Activated CD4-positive, alpha-beta T cell treated with anti-CD3 and anti-CD28 coated beads, Interleukin-2, amount 50 U/mL, for 1 hour (primary cell): ENCODE results near the gene PLXNA2.

ENCODE experiments used
- DNase-seq: peaks from one replicate; pipeline ENCODE4 v3.0.0-alpha.2; 2020

Gene PLXNA2

DNA sequence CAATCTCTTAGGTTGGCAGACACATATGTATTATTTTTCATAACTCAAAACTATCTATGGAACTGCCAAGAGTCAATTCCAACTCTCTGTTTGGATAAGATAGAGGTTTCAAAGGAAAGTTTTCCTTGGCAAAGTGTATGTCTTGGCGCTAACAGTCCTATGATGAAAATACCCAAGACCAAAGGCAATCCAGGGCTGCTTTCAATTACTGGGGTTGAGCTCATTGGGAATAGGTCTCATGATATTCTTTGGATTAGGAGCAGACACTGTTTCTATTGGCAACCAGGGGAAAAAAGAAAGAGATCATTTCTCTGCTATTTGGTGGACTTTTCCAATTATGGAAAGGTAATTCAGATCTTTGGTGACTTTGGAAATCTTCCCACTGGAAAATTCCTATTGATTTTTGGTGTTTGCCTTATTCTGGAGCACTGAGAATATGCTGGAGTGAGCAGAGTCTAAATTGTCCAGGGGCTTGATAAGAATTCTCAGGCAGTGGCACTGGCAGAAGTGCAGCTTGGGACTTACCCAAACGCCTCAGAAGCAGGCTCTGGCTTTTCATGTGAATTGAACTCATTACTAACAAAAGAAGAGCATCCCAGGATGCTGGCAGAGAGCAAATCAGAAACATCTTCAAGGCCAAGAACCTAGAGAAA lies 20.4 kb upstream of the PLXNA2 start:
- DNase-seq = no peak

DNA sequence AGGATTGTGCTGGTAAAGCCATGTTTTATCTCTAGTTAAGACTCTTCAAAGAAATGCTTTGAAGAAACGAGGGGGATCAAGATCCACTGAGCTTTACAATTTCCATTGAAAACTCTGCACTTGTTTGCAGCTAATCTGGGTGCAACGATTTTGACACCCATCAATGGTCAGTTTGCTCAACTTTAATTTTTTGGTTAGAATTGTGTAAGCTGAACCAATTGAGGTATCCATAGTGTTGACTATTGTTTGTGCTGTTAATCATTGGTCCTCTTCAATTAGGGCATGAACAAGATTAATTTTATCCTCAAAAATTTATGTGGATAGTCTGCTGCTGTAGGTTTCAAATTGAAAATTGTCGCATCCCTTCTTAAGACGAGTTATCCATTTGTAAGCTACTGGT lies 17.7 kb upstream of the PLXNA2 start:
- DNase-seq = no peak

- no peak for DNase-seq
Measured at GRCh38 chr1:208258277-208258676, 14.1 kb upstream of the PLXNA2 start.

- no peak for DNase-seq
Measured at GRCh38 chr1:208257351-208257750, 13.2 kb upstream of the PLXNA2 start.

DNA sequence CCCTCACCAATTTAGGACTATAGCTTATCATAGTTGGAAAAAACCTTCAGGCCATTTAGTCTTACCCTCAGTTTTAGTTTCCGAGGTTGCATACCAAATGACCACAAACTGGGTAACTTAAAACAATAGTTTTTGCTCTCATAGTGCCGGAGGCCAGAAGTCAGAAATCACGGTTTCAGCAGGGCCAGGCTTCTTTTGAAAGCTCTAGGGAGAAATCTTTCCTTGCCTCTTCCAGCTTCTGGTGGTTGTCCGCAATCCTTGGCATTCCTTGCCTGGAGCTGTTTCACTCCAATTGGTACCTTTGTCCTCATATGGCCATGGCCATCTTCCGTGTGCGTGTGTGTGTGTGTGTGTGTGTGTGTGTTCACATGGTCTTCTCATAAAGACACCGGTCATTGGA lies 12.4 kb upstream of the PLXNA2 start:
- DNase-seq = no peak

DNA sequence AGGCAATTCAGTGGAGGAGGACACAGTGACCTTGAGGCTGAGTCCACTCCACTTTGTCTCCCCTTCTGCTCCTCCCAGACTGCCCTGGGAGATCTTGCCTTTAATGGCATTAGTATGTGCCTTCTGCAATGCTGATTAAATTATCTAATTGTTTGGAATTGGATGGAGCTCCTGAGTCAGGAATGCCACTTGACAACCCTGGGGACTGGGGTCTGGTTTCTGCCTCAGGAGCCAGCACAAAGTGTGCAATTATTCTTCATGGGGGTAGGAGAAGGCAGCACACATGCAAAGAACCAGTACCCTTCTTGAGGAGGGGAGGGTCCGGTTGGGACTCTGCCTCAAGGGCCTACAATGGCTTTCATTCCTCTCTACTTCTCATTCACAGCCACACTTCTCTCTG lies 11.9 kb upstream of the PLXNA2 start:
- DNase-seq = no peak

DNA sequence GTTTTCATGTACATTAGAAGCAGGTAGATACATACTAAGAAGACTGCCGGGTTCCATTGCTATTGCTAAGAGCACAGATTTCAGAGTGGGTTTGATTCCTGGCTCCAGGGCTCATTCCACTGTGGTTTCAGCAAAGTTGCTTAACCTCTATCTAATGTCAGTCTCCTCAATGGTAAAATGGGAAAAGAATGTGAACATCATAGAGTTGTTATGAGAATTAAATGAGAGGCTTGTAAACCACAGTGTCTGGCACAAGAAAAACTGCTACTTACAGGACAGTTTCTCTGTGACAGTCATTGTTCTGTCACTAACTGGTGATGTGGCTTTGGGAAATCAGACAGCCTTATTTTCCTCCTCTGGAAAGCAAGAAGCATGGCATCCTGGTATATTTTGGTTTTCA lies 10.7 kb upstream of the PLXNA2 start:
- no peak for DNase-seq

DNA sequence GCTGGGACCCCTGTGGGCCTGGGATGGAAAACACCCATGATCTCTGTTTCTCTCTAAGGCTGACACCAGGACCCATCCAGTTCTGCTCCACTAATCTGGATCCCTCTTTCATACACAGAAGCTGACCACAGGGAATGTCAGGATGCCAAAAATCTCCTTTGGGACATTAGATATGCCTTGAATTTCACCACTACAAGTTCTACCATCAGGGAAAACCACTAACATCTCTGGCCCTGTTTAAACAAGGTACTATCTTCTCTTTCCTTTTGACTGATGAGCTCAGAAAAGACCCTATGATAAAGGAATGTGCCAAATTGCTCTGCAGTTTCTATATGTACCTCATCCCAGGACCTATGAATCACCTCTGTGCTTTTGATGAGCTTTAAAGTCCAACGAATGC lies 10.2 kb upstream of the PLXNA2 start:
- DNase-seq = no peak

GRCh38 chr1:208252836-208253576 lies 8.8 kb upstream of the PLXNA2 start:
- no peak for DNase-seq

DNA sequence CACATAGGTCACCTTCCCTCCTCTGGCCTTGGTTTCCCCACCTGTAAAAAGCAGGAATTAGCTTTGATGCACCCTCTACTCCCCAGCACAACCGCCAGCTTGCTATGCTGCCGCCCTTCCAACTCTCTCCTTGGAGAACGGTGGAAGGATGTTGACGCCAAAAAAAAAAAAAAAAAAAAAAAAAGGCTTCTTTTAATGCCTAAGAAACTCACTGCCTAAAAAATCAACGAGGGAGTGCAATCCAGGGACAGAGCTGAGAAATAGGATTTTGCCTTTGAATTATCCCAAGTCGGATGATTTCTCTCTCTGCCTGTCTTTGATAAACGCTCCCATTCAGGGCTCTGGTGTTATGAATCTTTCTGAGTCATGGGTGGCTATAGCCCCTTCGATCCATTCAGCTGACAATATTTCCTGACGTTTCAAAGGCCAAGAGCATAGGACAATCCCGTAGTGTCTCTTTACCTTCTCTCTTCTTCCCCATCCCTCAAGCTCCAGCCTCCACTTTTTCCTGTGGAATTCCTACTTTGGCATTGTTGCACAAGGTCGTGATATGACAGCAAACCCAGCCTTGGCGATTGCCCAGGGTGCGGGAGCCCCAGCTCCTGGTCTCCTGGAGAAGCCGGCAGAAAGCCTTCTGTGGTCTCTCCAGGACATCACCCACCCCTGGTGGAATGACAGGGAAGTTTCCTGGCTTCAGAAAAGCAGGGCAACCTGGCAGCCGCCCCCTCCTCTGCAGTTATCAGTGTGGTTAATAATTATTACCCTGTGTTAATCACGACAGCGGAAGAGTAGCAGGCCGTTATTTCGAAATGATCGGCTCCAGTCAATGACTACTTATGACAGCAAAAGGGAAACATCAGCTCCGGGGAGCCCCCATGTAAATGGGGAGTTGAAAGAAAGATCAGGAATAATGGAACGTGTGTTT lies 8.0 kb upstream of the PLXNA2 start:
- DNase-seq = no peak

DNA sequence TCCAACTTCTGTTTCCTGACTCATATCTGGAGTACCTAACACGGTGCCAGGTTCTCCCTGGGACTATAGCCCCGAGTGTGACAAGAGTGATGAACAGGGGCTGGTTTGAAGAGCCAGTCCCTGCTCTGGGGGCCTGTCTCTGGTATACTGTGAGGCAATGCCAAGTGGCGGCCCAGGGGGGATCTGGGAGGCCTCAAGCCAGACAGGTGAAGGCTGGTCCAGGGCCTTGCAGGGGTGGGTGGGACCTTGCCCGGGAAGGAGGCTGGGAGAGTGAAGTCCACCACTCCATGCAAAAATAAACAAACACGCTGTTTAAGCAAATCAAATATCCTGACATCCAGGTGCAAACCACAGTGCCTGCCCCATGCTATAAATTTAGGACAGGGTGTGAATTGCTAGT lies 6.8 kb upstream of the PLXNA2 start:
- DNase-seq = no peak

DNA sequence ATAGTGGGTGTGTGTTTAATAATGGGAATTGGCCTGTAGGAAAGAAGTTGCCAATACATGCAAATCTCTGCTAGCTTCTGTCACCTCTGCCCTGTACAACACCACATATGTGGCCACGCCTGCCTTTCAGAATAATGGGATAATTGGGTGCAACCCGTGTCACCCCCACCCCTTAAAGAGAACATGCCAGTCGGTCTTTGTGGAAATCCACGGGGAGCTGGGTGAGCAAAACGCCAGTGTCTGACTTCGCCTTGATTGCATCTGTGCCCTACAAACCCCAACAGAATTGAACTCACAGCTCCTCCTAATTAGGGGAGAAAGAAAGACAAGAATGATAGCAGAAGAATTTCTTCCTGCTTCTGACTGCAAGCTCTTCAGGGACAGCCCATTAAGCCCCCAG lies 6.4 kb upstream of the PLXNA2 start:
- DNase-seq = no peak

DNA sequence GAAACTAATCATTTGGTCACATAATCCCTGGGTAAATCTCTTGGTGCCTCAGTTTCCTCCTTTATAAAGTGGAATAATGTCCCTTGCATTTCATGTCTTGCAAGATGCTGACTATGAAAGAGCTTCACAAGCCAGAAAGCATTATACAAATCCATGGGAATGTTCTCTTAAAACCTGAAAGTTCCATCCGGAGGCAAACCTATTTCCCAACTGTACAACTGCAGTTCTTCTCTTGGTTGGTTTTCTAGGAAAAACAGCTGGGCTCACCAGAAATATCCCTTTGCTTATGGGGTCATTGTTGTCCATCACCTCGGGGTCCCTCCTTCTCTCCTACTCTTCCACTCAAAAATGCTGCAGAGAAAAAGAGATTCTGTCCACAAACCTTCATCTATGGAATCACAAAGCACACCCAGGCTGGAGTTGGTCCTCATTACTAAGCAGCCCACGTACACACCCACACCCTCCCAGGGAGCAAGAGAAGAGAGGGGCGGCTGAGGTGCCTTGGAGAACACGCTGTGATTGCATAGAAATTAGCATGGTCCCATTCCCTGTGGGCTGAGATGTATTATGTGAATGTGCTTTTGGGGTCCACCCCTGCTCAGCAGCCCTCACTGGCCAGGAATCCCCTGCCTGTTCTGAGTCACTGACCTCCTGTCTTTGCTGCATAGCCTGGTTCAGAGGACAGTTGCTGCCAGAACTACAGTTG lies 5.0 kb upstream of the PLXNA2 start:
- no peak for DNase-seq

- no peak for DNase-seq
Measured at GRCh38 chr1:208248307-208248801, 4.2 kb upstream of the PLXNA2 start.

DNA sequence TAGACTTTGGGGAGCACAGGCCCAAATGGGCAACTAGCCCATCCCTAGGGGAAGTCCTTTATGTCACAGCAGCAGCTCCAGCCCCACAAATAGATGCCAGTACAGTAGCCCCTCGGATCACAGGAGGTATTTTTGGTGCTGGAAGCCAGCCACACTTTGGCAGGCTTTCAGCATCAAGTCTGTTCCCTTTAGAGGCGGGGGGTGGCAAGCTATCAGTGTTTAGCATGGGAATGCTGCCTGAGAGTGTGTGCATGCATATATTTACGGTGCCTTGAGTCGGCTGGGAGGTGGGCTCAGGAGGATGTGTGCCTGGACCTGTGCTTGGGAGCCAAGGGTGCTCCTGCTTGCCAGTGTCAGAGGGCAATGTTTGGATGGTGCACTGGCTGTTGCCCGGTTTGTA lies 3.5 kb upstream of the PLXNA2 start:
- DNase-seq = no peak

GRCh38 chr1:208245185-208245705 lies 1.1 kb upstream of the PLXNA2 start:
- DNase-seq = peak; percentile 78

DNA sequence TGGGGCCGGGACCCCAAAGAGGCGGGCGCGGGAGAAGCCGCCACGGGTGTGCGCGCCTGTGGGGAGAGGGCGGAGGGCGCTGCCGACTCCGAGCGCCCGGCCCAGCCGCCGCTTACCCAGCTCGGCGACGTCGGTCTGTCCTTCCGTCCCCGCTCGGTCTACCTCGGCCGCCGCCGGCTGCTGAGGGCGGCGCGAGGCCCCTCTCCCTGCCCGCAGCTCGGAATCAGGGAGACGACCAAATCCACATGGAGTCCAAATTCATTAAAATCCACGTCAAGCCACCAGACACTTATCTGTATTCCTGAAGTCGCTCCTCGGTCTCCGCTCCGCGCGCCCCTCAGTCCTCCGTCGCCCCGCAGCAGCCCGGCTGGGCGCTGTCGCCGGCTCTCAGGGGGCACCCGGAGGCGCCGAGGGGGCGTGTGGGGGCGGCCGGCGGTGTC lies 637 bp downstream of the PLXNA2 start:
- no peak for DNase-seq

- DNase-seq = no peak
Measured at GRCh38 chr1:208242941-208243526, 1.1 kb downstream of the PLXNA2 start.

DNA sequence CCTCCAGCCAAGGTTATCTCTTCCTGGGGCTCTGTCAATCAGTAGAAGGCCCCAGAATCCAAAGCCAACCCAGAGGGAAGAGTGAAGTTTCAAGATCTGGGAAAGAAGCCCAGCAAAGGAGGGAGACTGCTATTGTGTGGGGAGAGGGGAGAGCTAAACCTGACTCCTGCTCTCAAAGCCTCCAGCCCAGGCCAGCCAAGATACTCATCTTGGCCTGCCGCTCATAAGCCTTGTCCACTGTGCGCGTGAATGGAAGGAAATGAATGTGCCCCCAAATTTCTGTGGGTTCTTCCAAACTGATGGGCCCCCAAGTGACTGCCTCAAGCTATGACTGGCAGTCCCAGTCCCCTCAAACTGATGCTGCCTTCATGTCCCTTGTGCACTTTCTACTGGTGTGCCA lies 2.0 kb downstream of the PLXNA2 start:
- no peak for DNase-seq

DNA sequence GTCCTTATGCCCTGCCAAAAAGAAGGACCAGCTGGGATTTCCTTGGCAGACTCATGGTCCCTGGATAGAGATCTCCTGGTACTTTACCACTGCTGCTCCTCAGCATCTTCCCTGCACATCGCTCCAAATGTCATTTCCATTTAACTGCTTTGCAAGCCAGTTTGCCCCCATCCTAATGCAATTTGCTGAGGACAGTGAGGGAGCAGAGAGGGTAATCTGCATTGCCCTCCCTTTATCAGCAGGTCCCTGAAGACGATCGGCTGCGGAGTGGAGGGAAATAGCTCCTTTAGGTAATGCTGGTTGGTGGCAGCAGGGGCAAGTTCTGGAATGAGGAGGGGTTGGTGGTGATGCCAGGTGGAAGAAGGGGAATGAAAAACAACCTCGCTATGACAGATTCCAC lies 2.7 kb downstream of the PLXNA2 start:
- no peak for DNase-seq

DNA sequence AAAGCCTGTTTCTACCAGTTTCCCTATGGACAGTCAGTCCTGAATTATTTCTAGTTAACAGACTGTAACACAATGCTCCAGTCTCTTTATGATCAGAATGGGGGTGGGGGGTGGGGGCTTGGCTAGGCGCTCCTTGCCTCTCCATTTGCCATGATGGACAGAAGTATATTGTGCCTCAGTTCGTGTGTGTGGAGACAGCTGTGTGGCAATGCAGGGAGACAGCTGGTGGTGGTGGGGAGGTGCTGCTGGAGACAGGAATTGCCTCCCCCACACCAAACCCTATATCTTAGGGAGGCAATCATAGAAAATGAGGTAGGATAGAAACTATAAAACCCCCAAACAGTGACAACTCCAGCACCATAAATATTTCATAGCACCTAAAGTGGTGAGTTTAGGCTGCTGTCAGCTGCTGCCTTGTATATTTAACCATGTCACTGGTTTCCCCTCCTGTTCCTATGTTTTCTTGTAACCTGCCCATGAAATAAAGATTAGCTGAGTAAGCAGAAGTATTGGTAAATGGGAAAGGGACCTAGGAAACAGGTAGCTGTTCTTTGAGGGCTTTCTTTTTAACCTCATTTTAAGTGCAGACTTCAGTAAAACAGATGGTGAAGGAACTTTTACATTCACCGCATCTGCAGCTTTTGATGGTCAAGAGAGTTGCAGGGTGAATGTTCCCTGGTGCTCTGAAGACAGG lies 3.4 kb downstream of the PLXNA2 start:
- no peak for DNase-seq
